Measurements from ENCODE around the gene BBOX1.

Gene BBOX1

DNA sequence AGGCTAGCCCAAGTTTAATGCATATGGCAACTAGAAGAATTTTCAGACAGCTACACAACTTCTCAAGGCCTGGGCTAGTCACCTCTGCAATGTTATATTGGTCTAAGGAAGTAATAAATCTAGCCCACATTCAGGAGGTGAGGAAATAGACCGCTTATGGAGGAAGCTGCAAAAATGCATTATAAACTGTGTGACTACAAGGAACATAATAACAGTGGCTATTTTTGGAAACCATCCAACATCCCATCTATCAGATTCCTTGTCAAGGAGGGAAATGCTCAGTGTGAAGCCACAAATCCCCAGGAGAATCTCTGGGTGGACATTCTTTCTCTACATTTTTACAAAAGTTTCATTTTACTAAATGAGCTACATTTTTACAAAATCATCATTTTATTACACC, 76.1 kb downstream of the BBOX1 start:
- DNase-seq (ENCODE audit: extremely low spot score), result peak; percentile 8
- CTCF ChIA-PET, result interaction anchor here (0.6 kb wide), 1 partner anchor 22 kb away, joined by 3 read pairs; no protein-coding TSS in a partner anchor
- POLR2A ChIA-PET, result no interaction called here
- no peak for TF ChIP-seq TARDBP (IDR thresholded peaks at IDR 0.05)
- TF ChIP-seq, protein P1, sequence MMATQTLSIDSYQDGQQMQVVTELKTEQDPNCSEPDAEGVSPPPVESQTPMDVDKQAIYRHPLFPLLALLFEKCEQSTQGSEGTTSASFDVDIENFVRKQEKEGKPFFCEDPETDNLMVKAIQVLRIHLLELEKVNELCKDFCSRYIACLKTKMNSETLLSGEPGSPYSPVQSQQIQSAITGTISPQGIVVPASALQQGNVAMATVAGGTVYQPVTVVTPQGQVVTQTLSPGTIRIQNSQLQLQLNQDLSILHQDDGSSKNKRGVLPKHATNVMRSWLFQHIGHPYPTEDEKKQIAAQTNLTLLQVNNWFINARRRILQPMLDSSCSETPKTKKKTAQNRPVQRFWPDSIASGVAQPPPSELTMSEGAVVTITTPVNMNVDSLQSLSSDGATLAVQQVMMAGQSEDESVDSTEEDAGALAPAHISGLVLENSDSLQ (IDR thresholded peaks at IDR 0.05), result peak; percentile 32; the same call in 1 of the 2 replicates
- TF ChIP-seq BHLHE40 (IDR thresholded peaks at IDR 0.05; ENCODE audit: borderline replicate concordance), result no peak

DNA sequence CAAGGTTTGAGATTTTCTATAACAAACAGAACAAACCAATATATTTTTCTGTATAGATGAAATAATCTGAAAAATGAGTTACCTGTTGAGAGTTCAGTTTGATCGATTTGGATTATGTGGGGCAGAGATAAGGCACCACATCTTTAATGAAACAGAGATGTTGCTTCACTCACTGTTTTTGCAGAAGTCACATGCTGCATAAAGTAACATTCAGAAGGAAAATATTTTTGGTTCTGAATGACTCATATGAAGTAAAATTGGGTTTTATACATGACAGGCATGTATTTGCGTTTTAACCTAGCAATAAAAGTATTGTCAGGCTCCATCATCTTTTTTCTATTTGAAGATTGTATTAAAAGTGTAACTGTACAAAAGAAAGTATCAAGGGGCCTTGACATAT, 77.8 kb downstream of the BBOX1 start:
- POLR2A ChIA-PET, result no interaction called here
- TF ChIP-seq FOXM1 (IDR thresholded peaks at IDR 0.05; ENCODE audit: borderline replicate concordance) (no peak), BHLHE40 (IDR thresholded peaks at IDR 0.05; ENCODE audit: borderline replicate concordance) (no peak), CTBP1 (IDR thresholded peaks at IDR 0.05; ENCODE audit: borderline replicate concordance) (no peak), NFRKB (IDR thresholded peaks at IDR 0.05) (no peak), TARDBP (IDR thresholded peaks at IDR 0.05) (no peak), FOXA1 (IDR thresholded peaks at IDR 0.05) (no peak), ELF4 (IDR thresholded peaks at IDR 0.05) (no peak), L3MBTL2 (conservative IDR thresholded peaks at IDR 0.05) (no peak), ARNT (IDR thresholded peaks at IDR 0.05) (no peak), LEF1 (IDR thresholded peaks at IDR 0.05; ENCODE audit: borderline replicate concordance) (no peak), SP1 (IDR thresholded peaks at IDR 0.05) (no peak), SUZ12 (IDR thresholded peaks at IDR 0.05) (no peak), HDGF (IDR thresholded peaks at IDR 0.05; ENCODE audit: borderline replicate concordance) (no peak), ZNF384 (IDR thresholded peaks at IDR 0.05) (no peak), FOXK2 (IDR thresholded peaks at IDR 0.05) (no peak)
- TF ChIP-seq, protein P1 (IDR thresholded peaks at IDR 0.05), result no peak
- DNase-seq (ENCODE audit: extremely low spot score), result no peak
- CTCF ChIA-PET, result interaction anchor here (0.6 kb wide), 1 partner anchor 116 kb away, joined by 5 read pairs; no protein-coding TSS in a partner anchor

DNA sequence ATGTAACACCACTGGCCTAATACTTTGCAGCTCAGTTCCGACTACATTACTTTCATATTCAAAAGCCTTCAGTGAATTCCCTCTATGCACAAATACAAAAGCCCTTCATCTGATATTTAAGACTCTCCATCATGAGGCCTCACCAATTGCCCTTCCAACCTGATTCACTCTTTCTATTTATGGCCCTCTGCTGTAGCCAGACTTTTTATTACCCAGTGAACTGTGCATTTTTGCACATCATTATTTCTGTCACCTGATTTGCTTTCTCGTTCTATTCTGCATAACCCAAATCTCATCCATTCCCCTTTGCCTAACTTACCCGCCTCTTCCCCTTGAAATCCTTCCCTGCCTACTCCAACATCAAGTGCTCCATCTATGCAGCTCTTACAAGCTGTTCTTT, 78.3 kb downstream of the BBOX1 start:
- DNase-seq (ENCODE audit: extremely low spot score), result no peak
- TF ChIP-seq LEF1 (IDR thresholded peaks at IDR 0.05; ENCODE audit: borderline replicate concordance) (no peak), CTBP1 (IDR thresholded peaks at IDR 0.05; ENCODE audit: borderline replicate concordance) (no peak), L3MBTL2 (conservative IDR thresholded peaks at IDR 0.05) (no peak), BHLHE40 (IDR thresholded peaks at IDR 0.05; ENCODE audit: borderline replicate concordance) (no peak), TARDBP (IDR thresholded peaks at IDR 0.05) (no peak), ZNF384 (IDR thresholded peaks at IDR 0.05) (no peak)
- ChIA-PET POLR2A (no interaction called here), CTCF (interaction anchor here (0.6 kb wide), 1 partner anchor 117 kb away, joined by 5 read pairs; no protein-coding TSS in a partner anchor)

DNA sequence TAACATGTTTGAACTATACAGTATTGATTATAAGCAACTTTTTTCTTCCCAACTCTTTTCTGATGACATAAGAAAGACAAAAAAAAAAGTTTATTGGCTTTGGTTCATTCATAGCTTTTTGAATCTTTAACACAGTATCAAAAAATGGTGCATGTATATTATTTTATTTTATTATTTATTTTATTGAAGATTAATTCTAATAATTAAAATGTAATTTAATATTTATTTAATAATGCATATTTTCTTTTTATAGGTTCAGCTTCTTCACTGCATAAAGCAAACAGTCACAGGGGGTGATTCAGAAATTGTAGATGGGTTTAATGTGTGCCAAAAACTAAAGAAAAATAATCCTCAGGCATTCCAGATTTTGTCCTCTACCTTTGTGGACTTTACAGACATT, 78.8 kb downstream of the BBOX1 start:
- no peak for DNase-seq (ENCODE audit: extremely low spot score)
- ChIA-PET CTCF (interaction anchor here (0.6 kb wide), 2 partner anchors 39 to 371 kb away, joined by 3 read pairs; no protein-coding TSS in a partner anchor), POLR2A (no interaction called here)
- no peak for TF ChIP-seq SP1 (IDR thresholded peaks at IDR 0.05)
- no peak for TF ChIP-seq ZNF384 (IDR thresholded peaks at IDR 0.05)
- no peak for TF ChIP-seq L3MBTL2 (conservative IDR thresholded peaks at IDR 0.05)
- TF ChIP-seq LEF1 (IDR thresholded peaks at IDR 0.05; ENCODE audit: borderline replicate concordance), result no peak
- no peak for TF ChIP-seq ELF4 (IDR thresholded peaks at IDR 0.05)
- TF ChIP-seq FOXK2 (IDR thresholded peaks at IDR 0.05), result no peak
- no peak for TF ChIP-seq SUZ12 (IDR thresholded peaks at IDR 0.05)
- TF ChIP-seq TARDBP (IDR thresholded peaks at IDR 0.05), result no peak
- TF ChIP-seq HDGF (IDR thresholded peaks at IDR 0.05; ENCODE audit: borderline replicate concordance), result no peak
- no peak for TF ChIP-seq NFRKB (IDR thresholded peaks at IDR 0.05)
- TF ChIP-seq CTBP1 (IDR thresholded peaks at IDR 0.05; ENCODE audit: borderline replicate concordance), result no peak
- TF ChIP-seq FOXA1 (IDR thresholded peaks at IDR 0.05), result no peak
- no peak for TF ChIP-seq BHLHE40 (IDR thresholded peaks at IDR 0.05; ENCODE audit: borderline replicate concordance)

DNA sequence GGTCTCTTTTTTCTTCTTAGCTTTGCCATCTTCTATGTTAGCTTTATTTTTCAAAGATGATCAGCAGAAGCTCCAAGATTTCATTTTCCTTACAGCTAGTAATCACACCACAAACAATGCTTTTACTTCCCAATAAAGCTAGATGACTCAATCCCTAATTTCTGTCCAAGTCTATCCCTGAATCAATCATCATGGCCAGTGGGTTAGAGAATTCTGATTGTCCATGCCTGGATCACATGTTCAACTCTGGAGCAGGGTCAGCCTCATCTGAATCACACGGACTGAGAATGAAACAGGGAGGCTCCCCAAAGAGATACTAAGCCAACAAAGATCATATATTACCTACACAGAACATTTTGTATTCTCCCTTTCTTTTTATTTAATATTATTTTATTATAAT, 79.6 kb downstream of the BBOX1 start:
- DNase-seq (ENCODE audit: extremely low spot score), result no peak
- TF ChIP-seq TARDBP (IDR thresholded peaks at IDR 0.05) (no peak), SUZ12 (IDR thresholded peaks at IDR 0.05) (no peak), SP1 (IDR thresholded peaks at IDR 0.05) (no peak), ARNT (IDR thresholded peaks at IDR 0.05) (no peak), BHLHE40 (IDR thresholded peaks at IDR 0.05; ENCODE audit: borderline replicate concordance) (no peak), FOXM1 (IDR thresholded peaks at IDR 0.05; ENCODE audit: borderline replicate concordance) (no peak), FOXA1 (IDR thresholded peaks at IDR 0.05) (no peak), L3MBTL2 (conservative IDR thresholded peaks at IDR 0.05) (no peak), CTBP1 (IDR thresholded peaks at IDR 0.05; ENCODE audit: borderline replicate concordance) (no peak), HDGF (IDR thresholded peaks at IDR 0.05; ENCODE audit: borderline replicate concordance) (no peak), NFRKB (IDR thresholded peaks at IDR 0.05) (no peak), ZNF384 (IDR thresholded peaks at IDR 0.05) (no peak)
- TF ChIP-seq, protein P1 (IDR thresholded peaks at IDR 0.05), result no peak
- ChIA-PET CTCF (no interaction called here), POLR2A (no interaction called here)

DNA sequence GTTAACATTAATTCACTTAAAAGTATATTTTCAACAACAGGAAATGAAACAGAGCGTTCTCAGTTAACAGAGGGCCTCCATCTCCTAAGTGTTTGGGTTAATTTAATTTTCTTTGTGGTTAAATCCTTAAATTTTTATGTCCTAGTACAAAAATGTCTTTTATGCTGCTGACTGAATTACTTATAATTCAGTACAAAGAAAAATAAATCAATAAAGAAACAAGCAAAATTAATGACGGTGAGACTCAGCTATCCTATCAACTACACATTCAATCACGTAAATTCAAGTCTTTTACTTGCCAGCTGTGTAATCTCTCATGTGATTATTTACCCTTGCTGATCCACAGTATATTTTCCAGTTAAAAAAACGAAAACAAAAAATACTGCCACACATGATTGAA, 81.4 kb downstream of the BBOX1 start:
- ChIA-PET CTCF (no interaction called here), POLR2A (no interaction called here)
- DNase-seq (ENCODE audit: extremely low spot score), result no peak
- no peak for TF ChIP-seq FOXA1 (IDR thresholded peaks at IDR 0.05)

All from HEK293T (cell line).